Astrocyte (in vitro differentiated cells and primary cell): ENCODE data around the gene LMOD1. TPM values are rescaled to one million over a fixed set of nuclear protein-coding genes. Genes with fewer than 3 reads are reported as not detected.

ENCODE experiments used
- DNase-seq: peaks from one replicate; pipeline ENCODE4 v3.0.0-alpha.2; 2010; ENCODE audit warnings: low read depth
- FAIRE-seq: peaks from 2 replicates; lab custom pipeline; 2011; peaks lifted over from hg19 to GRCh38; lab: Jason Lieb, UNC
- H2AFZ ChIP-seq: 2 replicates; pipeline ENCODE4 v1.6.0; 2012; ENCODE audit warnings: low read depth, low read length, inconsistent platforms
- H3K27ac ChIP-seq: 2 replicates; pipeline ENCODE4 v1.5.1; 2011; ENCODE audit warnings: low read depth, low read length, inconsistent platforms
- H3K27me3 ChIP-seq: 2 replicates; pipeline ENCODE4 v1.6.0; 2011; ENCODE audit warnings: low read length, inconsistent platforms; ENCODE audit not compliant: insufficient read depth
- H3K36me3 ChIP-seq: 2 replicates; pipeline ENCODE4 v1.5.1; 2011; ENCODE audit warnings: low read length, inconsistent platforms; ENCODE audit not compliant: insufficient read depth
- H3K4me1 ChIP-seq: 2 replicates; pipeline ENCODE4 v1.5.1; 2011; ENCODE audit warnings: low read length, inconsistent platforms; ENCODE audit not compliant: insufficient read depth
- H3K4me2 ChIP-seq: 2 replicates; pipeline ENCODE4 v1.6.0; 2012; ENCODE audit warnings: low read length, inconsistent platforms
- H3K4me3 ChIP-seq: 2 replicates; pipeline ENCODE4 v1.5.1; 2011; ENCODE audit warnings: low read depth, mild to moderate bottlenecking, low read length, inconsistent platforms; ENCODE audit not compliant: insufficient read depth
- H3K79me2 ChIP-seq: 2 replicates; pipeline ENCODE4 v1.6.0; 2012; ENCODE audit warnings: mild to moderate bottlenecking, low read length, inconsistent platforms; ENCODE audit not compliant: insufficient read depth
- H3K9ac ChIP-seq: 2 replicates; pipeline ENCODE4 v1.6.0; 2012; ENCODE audit warnings: mild to moderate bottlenecking, low read length, inconsistent platforms
- H3K9me3 ChIP-seq: 2 replicates; pipeline ENCODE4 v1.5.1; 2012; ENCODE audit warnings: low read depth, mild to moderate bottlenecking, low read length, inconsistent platforms; ENCODE audit not compliant: insufficient read depth
- H4K20me1 ChIP-seq: 2 replicates; pipeline ENCODE4 v1.6.0; 2012; ENCODE audit warnings: low read length, inconsistent platforms; ENCODE audit not compliant: insufficient read depth
- H3K27ac Mint-ChIP-seq: one replicate; pipeline ENCODE4 v1.8.0; 2021; ENCODE audit warnings: mild to moderate bottlenecking, mixed read lengths; ENCODE audit not compliant: unreplicated experiment
- H3K27me3 Mint-ChIP-seq: one replicate; pipeline ENCODE4 v1.8.0; 2021; ENCODE audit warnings: low read depth, mixed read lengths; ENCODE audit not compliant: unreplicated experiment
- H3K36me3 Mint-ChIP-seq: one replicate; pipeline ENCODE4 v1.8.0; 2021; ENCODE audit warnings: low read depth, mixed read lengths; ENCODE audit not compliant: unreplicated experiment
- H3K4me1 Mint-ChIP-seq: one replicate; pipeline ENCODE4 v1.8.0; 2021; ENCODE audit warnings: low read depth, mixed read lengths; ENCODE audit not compliant: unreplicated experiment
- H3K4me3 Mint-ChIP-seq: one replicate; pipeline ENCODE4 v1.8.0; 2021; ENCODE audit warnings: mild to moderate bottlenecking, moderate library complexity, mixed read lengths; ENCODE audit not compliant: unreplicated experiment
- H3K9me3 Mint-ChIP-seq: one replicate; pipeline ENCODE4 v1.8.0; 2021; ENCODE audit warnings: mild to moderate bottlenecking, mixed read lengths; ENCODE audit not compliant: unreplicated experiment
- EZH2 ChIP-seq: IDR thresholded peaks from 2 replicates; pipeline ENCODE4 v1.6.1; 2012; ENCODE audit warnings: mild to moderate bottlenecking, low read length, inconsistent platforms; ENCODE audit not compliant: insufficient read depth
- total RNA-seq: library from RNA; stranded (reverse); gene quantifications from 2 replicates; pipeline ENCODE4 v1.2.1, GENCODE V29; 2021
- TF ChIP-seq, protein P1 (sequence below): IDR thresholded peaks from 2 replicates; pipeline ENCODE4 v1.5.1; 2011; ENCODE audit warnings: low read depth, mild to moderate bottlenecking, inconsistent platforms, low read length, moderate library complexity; ENCODE audit not compliant: insufficient read depth

Gene LMOD1
- total RNA-seq, 1 donor from 2014 or later = 13.2 TPM

DNA sequence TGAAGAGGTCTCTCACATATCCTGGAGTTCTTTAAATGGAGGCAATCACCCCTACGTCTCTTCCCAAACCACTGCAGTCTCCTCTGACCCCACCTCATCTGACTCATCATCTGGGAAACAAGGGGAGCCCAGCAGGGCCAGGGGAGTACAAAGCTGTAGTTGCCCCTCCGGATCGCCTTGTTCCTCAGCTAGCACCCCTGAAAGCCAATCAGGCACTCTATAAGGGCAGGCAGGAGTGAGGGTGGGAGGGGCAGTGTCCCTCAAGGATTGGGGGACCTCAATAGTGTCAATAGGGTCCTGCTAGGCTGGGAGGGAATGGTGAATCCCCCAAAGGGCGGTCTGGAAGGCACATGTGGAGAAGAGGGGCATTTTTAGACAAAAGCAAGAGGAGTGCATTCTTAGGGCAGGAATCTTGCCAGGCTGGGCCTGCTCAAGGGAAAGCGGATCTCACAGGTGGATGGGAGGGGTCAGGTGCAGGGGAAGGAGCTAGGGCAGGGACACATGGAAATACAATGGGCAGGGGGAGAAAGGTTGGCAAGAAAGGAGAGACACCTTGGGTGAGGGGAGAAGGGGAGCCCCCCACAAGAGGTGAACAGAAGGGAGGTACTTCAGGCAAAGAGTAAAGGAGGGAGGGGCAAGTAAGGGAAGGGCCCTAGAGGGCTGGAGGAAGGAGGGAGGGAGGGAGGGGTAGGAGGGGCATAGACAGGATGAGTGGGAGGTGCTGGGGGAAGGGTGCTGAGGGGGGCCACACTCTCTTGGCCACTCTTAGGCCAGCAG, 51.8 kb downstream of the LMOD1 start:
- FAIRE-seq = no peak
- Mint-ChIP-seq H3K9me3 (no peaks in the 10 kb centered on the region), H3K4me3 (no peak overlapping the region), H3K27me3 (peaks cover 24% of the 10 kb centered on the region), H3K36me3 (peaks cover 23% of the 10 kb centered on the region), H3K4me1 (peaks cover 17% of the 10 kb centered on the region), H3K27ac (no peak overlapping the region)
- Histone ChIP-seq H2AFZ (no peak overlapping the region), H3K9ac (no peak overlapping the region), H3K9me3 (no peaks in the 10 kb centered on the region), H3K4me3 (no peak overlapping the region), H3K27ac (no peak overlapping the region), H3K4me2 (no peak overlapping the region), H4K20me1 (peaks cover 2% of the 10 kb centered on the region), H3K27me3 (no peaks in the 10 kb centered on the region), H3K79me2 (peaks cover 2% of the 10 kb centered on the region), H3K36me3 (peaks cover 3% of the 10 kb centered on the region), H3K4me1 (peaks cover 13% of the 10 kb centered on the region)
- no peak for DNase-seq
- TF ChIP-seq, protein P1, sequence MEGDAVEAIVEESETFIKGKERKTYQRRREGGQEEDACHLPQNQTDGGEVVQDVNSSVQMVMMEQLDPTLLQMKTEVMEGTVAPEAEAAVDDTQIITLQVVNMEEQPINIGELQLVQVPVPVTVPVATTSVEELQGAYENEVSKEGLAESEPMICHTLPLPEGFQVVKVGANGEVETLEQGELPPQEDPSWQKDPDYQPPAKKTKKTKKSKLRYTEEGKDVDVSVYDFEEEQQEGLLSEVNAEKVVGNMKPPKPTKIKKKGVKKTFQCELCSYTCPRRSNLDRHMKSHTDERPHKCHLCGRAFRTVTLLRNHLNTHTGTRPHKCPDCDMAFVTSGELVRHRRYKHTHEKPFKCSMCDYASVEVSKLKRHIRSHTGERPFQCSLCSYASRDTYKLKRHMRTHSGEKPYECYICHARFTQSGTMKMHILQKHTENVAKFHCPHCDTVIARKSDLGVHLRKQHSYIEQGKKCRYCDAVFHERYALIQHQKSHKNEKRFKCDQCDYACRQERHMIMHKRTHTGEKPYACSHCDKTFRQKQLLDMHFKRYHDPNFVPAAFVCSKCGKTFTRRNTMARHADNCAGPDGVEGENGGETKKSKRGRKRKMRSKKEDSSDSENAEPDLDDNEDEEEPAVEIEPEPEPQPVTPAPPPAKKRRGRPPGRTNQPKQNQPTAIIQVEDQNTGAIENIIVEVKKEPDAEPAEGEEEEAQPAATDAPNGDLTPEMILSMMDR = no peak

DNA sequence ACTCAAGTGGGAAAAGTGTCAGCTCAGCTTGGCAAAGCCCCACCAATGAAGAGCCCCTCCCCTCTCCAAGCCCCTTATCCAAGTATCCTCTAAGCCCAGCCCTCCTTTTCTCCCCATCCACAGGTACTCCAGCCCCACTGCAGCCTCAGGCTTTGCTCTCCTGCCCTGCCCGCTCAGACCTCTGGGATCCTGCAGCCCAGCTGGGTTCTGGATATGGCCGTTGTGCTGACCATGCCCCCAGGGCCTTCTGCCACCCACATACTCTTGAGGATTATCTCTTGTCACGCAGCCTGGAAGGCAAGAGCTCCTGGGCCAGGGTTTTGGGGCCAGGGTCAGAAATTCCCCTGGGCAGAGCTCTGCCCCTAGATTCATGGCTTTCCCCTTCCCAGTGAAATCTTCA, 52.9 kb downstream of the LMOD1 start:
- no peak overlapping the region for H3K9ac ChIP-seq
- H3K27ac ChIP-seq = no peak overlapping the region
- H3K4me2 ChIP-seq = no peak overlapping the region
- peaks cover 8% of the 10 kb centered on the region for H3K79me2 ChIP-seq
- Mint-ChIP-seq H3K4me3 (no peak overlapping the region), H3K4me1 (peaks cover 17% of the 10 kb centered on the region), H3K27ac (peak overlapping the region; percentile 19), H3K27me3 (peaks cover 21% of the 10 kb centered on the region), H3K9me3 (no peaks in the 10 kb centered on the region), H3K36me3 (peaks cover 19% of the 10 kb centered on the region)
- H3K36me3 ChIP-seq = peaks cover 3% of the 10 kb centered on the region
- TF ChIP-seq, protein P1 = no peak
- no peak for TF ChIP-seq EZH2
- no peak overlapping the region for H2AFZ ChIP-seq
- no peaks in the 10 kb centered on the region for H3K9me3 ChIP-seq
- H4K20me1 ChIP-seq = peaks cover 4% of the 10 kb centered on the region
- H3K27me3 ChIP-seq = no peaks in the 10 kb centered on the region
- no peak for FAIRE-seq
- H3K4me3 ChIP-seq = no peak overlapping the region
- H3K4me1 ChIP-seq = peaks cover 20% of the 10 kb centered on the region
- DNase-seq = no peak

DNA sequence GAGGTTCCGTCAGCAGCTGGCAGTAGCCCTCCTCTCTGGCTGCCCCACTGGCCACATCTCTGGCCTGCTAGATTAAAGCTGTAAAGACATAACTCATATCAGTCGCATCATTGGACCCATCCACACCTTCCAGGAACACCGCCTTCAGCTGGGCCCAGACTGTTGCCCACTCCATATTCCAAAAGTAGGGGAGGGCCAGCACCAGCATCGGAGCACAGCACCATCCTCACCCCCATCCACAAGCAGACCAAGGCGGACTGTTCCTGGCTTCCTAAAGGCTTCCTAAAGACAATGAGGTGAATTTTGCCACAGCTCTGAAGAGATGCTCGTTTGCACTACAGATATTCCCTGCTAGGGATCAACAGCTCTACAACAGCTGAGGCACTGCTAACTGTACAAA, 54.1 kb downstream of the LMOD1 start:
- no peak overlapping the region for H3K4me3 ChIP-seq
- H3K4me2 ChIP-seq = no peak overlapping the region
- Mint-ChIP-seq H3K36me3 (peaks cover 11% of the 10 kb centered on the region), H3K4me3 (no peak overlapping the region), H3K27ac (no peak overlapping the region), H3K27me3 (peaks cover 28% of the 10 kb centered on the region), H3K4me1 (peaks cover 17% of the 10 kb centered on the region), H3K9me3 (no peaks in the 10 kb centered on the region)
- peaks cover 4% of the 10 kb centered on the region for H4K20me1 ChIP-seq
- TF ChIP-seq, protein P1 = no peak
- TF ChIP-seq EZH2 = no peak
- no peak overlapping the region for H2AFZ ChIP-seq
- peaks cover 20% of the 10 kb centered on the region for H3K4me1 ChIP-seq
- no peak for DNase-seq
- H3K36me3 ChIP-seq = peaks cover 3% of the 10 kb centered on the region
- H3K27me3 ChIP-seq = no peaks in the 10 kb centered on the region
- peaks cover 8% of the 10 kb centered on the region for H3K79me2 ChIP-seq
- no peak overlapping the region for H3K27ac ChIP-seq
- FAIRE-seq = no peak
- H3K9me3 ChIP-seq = no peaks in the 10 kb centered on the region
- no peak overlapping the region for H3K9ac ChIP-seq
